Left lung (tissue), 10 donors: Measurements from ENCODE around the gene INIP. TPM values are rescaled to one million over a fixed set of nuclear protein-coding genes. Genes with fewer than 3 reads are reported as not detected.
A peak's percentile ranks its signal among the peaks of the same experiment; 100 is the strongest.

ENCODE experiments used
- ATAC-seq: fragments of 200-7000 bp; cut with Tn5 transposase; one replicate; pipeline ENCODE4 v1.9.1; 2020; ENCODE audit warnings: moderate library complexity
- DNase-seq, 4 donors: peaks; one replicate each; pipeline ENCODE4 v3.0.0-alpha.2; 2013 to 2020
- H3K27ac ChIP-seq, 2 donors: fragments of 200-600 bp; sonication (generic) in 1 of 2; one replicate each; pipeline versions ENCODE4 v1.5.0 to v1.8.0; 2020 to 2021
- H3K27me3 ChIP-seq, 2 donors: fragments of 200-600 bp; sonication (generic) in 1 of 2; one replicate each; pipeline versions ENCODE4 v1.5.0 to v1.8.0; 2020 to 2021
- H3K36me3 ChIP-seq, 2 donors: fragments of 200-600 bp; sonication (generic) in 1 of 2; one replicate each; pipeline versions ENCODE4 v1.5.0 to v1.8.0; 2020 to 2021
- H3K4me1 ChIP-seq, 2 donors: fragments of 200-600 bp; one replicate each; pipeline ENCODE4 v1.8.0; 2021
- H3K4me3 ChIP-seq, 2 donors: fragments of 200-600 bp; sonication (generic) in 1 of 2; one replicate each; pipeline versions ENCODE4 v1.5.0 to v1.8.0; 2020 to 2021; ENCODE audit warnings: mild to moderate bottlenecking in 1 of 2
- H3K9me3 ChIP-seq, 2 donors: fragments of 200-600 bp; sonication (generic) in 1 of 2; one replicate each; pipeline versions ENCODE4 v1.5.0 to v1.8.0; 2020 to 2021
- intact Hi-C, 2 donors: fragments of 100-400 bp; cut with DNase I; formaldehyde crosslinking; loops; one replicate each; pipeline versions ENCODE4 v1.11.2 to v1.14.2; 2022
- polyA plus RNA-seq, 6 donors: library from polyadenylated mRNA; unstranded; fragments of 120-200 nt; gene quantifications; one replicate each; pipeline ENCODE4 v1.2.1, GENCODE V29; 2013; ENCODE audit not compliant: insufficient read length in 6 of 6
- total RNA-seq, 2 donors: library from RNA; stranded (reverse); fragmentation: NEBNext Ultra II Directional; extraction: Animal tissue kit (Norgen Biotek cat#: 25700); gene quantifications; one replicate each; pipeline ENCODE4 v1.2.1, GENCODE V29; 2021
- TF ChIP-seq, protein P1 (sequence below), 2 donors: fragments of 200-600 bp; sonication (generic) in 1 of 2; IDR thresholded peaks; one replicate each; pipeline versions ENCODE4 v1.5.0 to v1.8.0; 2021; ENCODE audit warnings: antibody characterized with exemption in 2 of 2
- donor health status: DM: no; HTN: yes; CAD: no.
- donor health status: DM: no; HTN: no; CAD: no.

INIP gene
- total and polyA plus RNA-seq, 8 donors, result 22.8 to 41.3 (median 33.4) TPM

DNA sequence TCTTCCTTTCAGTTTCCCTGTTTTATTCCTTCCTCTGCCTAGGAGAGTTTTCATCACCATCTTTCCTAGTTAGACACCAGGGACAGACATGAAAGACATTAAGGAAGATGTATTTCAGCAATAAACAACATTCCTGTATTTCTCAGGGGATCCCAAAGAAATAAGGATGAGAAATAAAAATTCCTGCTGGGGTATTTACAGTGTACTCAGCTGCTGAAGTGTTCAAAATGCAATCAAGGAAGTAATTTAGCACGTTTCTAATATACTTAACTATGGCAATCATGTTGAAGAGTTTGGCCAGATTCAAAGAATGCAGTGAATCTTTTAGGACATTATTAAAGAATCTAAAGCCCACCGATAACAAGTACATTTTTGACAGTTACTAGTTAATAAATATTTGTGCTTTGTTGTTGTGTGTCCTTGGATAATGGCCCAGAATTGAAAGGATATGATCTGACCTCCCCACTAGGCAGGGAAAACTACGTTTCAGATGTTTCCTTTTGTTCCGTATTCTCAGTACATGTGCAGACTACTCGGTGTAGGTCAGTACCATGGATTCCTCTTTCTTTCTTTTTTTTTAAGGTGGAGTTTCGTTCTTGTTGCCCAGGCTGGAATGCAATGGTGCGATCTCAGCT lies 46.8 kb downstream of the INIP start:
- Histone ChIP-seq H3K9me3 (no peaks in the 10 kb centered on the region), H3K27ac (no peak overlapping the region), H3K27me3 (no peaks in the 10 kb centered on the region), H3K4me3 (no peak overlapping the region), H3K4me1 (no peaks in the 10 kb centered on the region), H3K36me3 (no peaks in the 10 kb centered on the region)
- TF ChIP-seq, protein P1, sequence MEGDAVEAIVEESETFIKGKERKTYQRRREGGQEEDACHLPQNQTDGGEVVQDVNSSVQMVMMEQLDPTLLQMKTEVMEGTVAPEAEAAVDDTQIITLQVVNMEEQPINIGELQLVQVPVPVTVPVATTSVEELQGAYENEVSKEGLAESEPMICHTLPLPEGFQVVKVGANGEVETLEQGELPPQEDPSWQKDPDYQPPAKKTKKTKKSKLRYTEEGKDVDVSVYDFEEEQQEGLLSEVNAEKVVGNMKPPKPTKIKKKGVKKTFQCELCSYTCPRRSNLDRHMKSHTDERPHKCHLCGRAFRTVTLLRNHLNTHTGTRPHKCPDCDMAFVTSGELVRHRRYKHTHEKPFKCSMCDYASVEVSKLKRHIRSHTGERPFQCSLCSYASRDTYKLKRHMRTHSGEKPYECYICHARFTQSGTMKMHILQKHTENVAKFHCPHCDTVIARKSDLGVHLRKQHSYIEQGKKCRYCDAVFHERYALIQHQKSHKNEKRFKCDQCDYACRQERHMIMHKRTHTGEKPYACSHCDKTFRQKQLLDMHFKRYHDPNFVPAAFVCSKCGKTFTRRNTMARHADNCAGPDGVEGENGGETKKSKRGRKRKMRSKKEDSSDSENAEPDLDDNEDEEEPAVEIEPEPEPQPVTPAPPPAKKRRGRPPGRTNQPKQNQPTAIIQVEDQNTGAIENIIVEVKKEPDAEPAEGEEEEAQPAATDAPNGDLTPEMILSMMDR (IDR thresholded peaks at IDR 0.05), result no peak
- no peak for ATAC-seq
- DNase-seq, result peak in 2 of 4 donors; percentile 10
- intact Hi-C loops, result no loop called here

DNA sequence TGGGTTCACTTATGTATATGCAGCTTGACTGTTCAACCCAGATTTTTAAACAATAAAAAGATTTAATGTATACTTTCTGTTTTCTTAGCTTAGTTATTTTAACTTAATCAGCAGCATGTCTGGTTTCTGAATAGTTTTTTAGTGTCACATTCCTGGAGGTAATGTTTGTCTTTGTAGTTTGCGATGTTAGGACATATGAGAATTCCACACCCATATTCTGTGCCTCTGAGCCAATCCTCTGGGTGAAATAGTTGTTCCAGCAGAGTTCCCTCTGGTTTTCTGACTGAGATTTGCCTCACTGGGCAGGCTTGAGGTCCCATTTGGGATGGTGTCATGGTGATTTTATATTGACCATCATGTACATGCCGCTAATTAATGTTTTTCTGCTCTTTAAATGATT lies 48.6 kb downstream of the INIP start:
- intact Hi-C loops, result no loop called here
- Histone ChIP-seq H3K4me1 (no peaks in the 10 kb centered on the region), H3K9me3 (no peaks in the 10 kb centered on the region), H3K4me3 (no peak overlapping the region), H3K36me3 (no peaks in the 10 kb centered on the region), H3K27ac (no peak overlapping the region), H3K27me3 (no peaks in the 10 kb centered on the region)
- TF ChIP-seq, protein P1 (IDR thresholded peaks at IDR 0.05), result no peak
- no peak for ATAC-seq
- DNase-seq, result no peak

DNA sequence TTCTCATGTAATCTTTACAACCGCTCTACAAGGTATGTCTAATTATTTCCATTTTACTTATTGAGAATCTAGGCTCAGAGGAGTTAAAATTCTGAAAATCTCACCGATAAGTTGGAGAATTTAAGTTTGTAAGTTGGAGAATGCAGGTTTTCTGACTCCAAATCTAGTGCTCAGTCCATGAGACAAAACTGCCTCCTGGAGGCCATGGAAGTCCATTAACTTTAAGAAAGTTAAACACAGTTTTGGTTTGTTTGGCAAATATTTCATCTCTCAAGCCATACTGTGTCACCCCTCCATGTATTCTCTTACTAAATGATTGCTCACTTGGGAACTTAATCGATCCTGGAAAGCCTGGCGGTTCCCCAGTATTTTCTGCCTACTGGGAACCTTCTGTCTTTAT lies 52.6 kb downstream of the INIP start:
- Histone ChIP-seq H3K27ac (no peak overlapping the region), H3K4me3 (no peak overlapping the region), H3K4me1 (no peaks in the 10 kb centered on the region), H3K9me3 (no peaks in the 10 kb centered on the region), H3K27me3 (no peaks in the 10 kb centered on the region), H3K36me3 (no peaks in the 10 kb centered on the region)
- DNase-seq, result peak in 1 of 4 donors; percentile 4
- TF ChIP-seq, protein P1 (IDR thresholded peaks at IDR 0.05), result no peak
- intact Hi-C loops, result no loop called here
- no peak for ATAC-seq

DNA sequence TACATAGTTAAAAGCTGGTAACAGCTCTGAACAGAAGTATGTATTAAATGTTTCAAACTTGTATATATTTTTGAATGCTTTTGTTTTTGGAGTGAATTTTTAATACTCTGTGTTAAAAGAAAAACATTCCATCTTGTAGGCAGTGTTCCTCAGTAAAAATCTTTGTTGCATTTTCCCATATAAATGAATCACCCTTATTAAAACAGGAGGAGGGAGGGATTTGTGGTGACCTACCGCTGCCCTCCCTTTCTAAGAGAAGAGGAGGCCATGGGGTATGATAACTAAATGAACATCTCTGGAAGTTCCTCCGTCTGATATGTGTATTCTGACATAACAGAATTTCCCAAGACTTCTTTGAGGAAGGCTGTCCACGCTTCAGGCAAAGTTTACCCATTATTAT lies 53.4 kb downstream of the INIP start:
- Histone ChIP-seq H3K27ac (no peak overlapping the region), H3K27me3 (no peaks in the 10 kb centered on the region), H3K4me1 (no peaks in the 10 kb centered on the region), H3K36me3 (peaks cover 0 to 4% of the 10 kb centered on the region in 2 donors), H3K4me3 (no peak overlapping the region), H3K9me3 (no peaks in the 10 kb centered on the region)
- ATAC-seq (no peak), DNase-seq (no peak)
- TF ChIP-seq, protein P1 (IDR thresholded peaks at IDR 0.05), result no peak
- intact Hi-C loops, result no loop called here

DNA sequence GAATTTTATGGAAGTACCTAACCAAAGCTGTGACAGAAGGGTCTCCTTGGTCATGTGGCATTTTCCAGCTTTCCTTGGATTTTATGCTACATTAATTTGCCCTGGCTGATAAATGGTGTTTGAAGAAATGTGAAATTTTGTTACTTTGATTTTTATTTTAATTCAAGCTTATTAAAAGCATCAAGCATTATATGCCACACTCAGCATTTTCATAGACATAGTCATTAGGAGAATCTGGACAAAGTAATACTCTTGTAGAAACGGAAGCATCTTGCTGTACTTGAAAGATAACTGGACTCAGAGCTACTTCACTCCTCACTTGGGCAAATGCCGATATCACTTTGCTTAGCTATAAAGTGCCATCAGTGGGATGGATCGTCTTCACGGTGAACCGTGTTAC lies 54.2 kb downstream of the INIP start:
- Histone ChIP-seq H3K27ac (no peak overlapping the region), H3K27me3 (no peaks in the 10 kb centered on the region), H3K4me3 (no peak overlapping the region), H3K4me1 (no peaks in the 10 kb centered on the region), H3K9me3 (no peaks in the 10 kb centered on the region), H3K36me3 (peaks cover 0 to 9% of the 10 kb centered on the region in 2 donors)
- ATAC-seq, result no peak
- intact Hi-C loops, result no loop called here
- no peak for DNase-seq
- TF ChIP-seq, protein P1 (IDR thresholded peaks at IDR 0.05), result no peak
